RWPE2 (cell line): ENCODE measurements around the gene C2orf49.

Experiments
- ATAC-seq: fragments of 200-7000 bp; cut with Tn5 transposase; 3 replicates; pipeline ENCODE4 v1.9.1; 2021; ENCODE audit warnings: low read depth
- DNase-seq: peaks from one replicate; pipeline ENCODE4 v3.0.0-alpha.2; 2020; ENCODE audit warnings: low spot score
- H3K27ac ChIP-seq: fragments of 450-650 bp; 2 replicates; pipeline ENCODE4 v1.5.1; 2017; ENCODE audit warnings: mild to moderate bottlenecking; ENCODE audit not compliant: poor library complexity, severe bottlenecking
- H3K27me3 ChIP-seq: fragments of 250-450 bp; sonication (Bioruptor Pico); 2 replicates; pipeline ENCODE4 v1.5.1; 2021; ENCODE audit warnings: mild to moderate bottlenecking, moderate library complexity; ENCODE audit not compliant: insufficient read depth, poor library complexity, severe bottlenecking
- H3K36me3 ChIP-seq: fragments of 250-450 bp; sonication (Bioruptor Pico); 2 replicates; pipeline ENCODE4 v1.5.1; 2020; ENCODE audit warnings: low read depth, mild to moderate bottlenecking, moderate library complexity
- H3K4me1 ChIP-seq: fragments of 250-450 bp; sonication (Bioruptor Pico); 2 replicates; pipeline ENCODE4 v1.5.1; 2021; ENCODE audit warnings: mild to moderate bottlenecking, moderate library complexity; ENCODE audit not compliant: insufficient read depth, poor library complexity, severe bottlenecking
- H3K4me3 ChIP-seq: fragments of 250-450 bp; sonication (Bioruptor Pico); 2 replicates; pipeline ENCODE4 v1.5.1; 2021; ENCODE audit warnings: mild to moderate bottlenecking, moderate library complexity; ENCODE audit not compliant: severe bottlenecking
- H3K9me3 ChIP-seq: fragments of 250-450 bp; sonication (Bioruptor Pico); 2 replicates; pipeline ENCODE4 v1.5.1; 2021; ENCODE audit warnings: mild to moderate bottlenecking, moderate library complexity; ENCODE audit not compliant: severe bottlenecking
- TF ChIP-seq, protein P1 (sequence below): fragments of 450-650 bp; IDR thresholded peaks from one replicate; pipeline ENCODE4 v1.5.1; 2017; ENCODE audit warnings: mild to moderate bottlenecking, moderate library complexity; ENCODE audit not compliant: poor library complexity, severe bottlenecking

The C2orf49 gene

DNA sequence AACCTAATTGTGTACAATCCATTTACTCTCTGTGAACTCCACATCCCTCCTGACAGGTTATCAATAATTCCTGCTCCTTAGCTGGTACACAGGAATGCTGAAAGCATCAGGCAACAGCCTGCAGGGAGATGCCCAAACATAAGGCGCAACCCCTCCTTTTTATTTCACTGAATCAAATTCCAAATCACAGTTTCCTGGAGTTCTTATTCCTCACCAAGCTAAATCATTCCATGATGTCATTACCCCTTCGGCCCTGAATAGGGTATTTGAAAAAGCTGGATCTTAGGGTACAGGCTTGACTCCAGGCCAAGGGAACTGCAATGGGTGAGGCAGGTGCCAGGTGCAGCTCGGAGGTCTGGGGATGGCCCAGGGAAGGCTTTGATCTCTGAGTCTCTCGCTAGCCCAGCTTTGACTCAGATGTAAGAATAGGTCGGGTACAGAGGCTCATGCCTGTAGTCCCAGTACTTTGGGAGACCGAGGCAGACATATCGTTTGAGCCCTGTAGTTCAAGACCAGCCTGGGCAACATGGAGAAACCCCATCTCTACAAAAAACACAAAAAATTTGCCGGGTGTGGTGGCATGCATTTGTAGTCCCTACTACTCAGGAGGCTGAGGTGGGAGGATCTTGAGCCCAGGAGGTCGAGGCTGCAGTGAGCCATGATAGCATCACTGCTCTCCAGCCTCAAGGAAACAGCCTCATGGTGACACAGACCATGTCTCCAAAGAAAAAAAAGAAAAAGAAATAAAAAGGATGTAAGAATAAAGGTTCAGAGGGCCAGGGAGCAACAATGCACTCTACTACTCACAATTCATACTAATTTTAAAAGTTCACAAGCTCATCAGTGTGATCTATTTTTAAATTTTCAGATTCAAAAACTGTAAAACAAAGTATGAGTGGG lies 54.7 kb downstream of the C2orf49 start:
- peak overlapping the region; percentile 97 for H3K27ac ChIP-seq

DNA sequence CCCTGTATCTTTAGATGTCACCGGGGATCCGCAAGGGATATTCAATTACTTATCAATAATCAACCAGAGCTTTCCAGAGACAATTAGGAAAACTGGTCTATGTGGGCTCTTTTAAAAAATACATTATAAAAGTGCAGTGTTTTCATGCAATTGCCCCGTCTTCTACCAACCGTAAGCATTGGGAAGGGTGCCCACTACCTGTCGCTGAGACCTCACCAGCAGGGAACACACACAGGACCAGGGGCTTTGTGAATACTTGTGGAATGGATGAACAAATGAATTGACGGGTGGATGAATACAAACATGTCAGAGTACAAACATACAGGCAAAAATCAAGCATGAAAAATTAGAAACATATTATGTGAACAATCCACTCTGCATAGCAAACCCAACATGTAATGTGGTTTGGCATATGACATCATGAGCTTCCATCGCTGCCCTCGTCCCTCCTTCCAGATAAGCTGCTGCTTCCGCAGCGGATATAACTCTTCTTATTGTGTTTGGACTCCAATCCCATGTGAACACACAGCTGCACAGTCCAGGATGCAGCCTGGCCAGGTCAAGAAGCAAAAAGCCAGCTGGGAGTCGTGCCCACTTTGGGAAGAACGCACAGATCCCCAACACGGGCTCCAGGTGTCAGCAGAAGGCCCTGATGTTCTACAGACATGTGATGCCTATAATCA lies 56.2 kb downstream of the C2orf49 start:
- Histone ChIP-seq H3K4me1 (peaks cover 58% of the 10 kb centered on the region), H3K27me3 (no peaks in the 10 kb centered on the region), H3K27ac (peak overlapping the region; percentile 97), H3K36me3 (peaks cover 74% of the 10 kb centered on the region), H3K9me3 (no peaks in the 10 kb centered on the region), H3K4me3 (no peak overlapping the region)
- peak; percentile 9 for DNase-seq
- ATAC-seq, result no peak
- TF ChIP-seq, protein P1, sequence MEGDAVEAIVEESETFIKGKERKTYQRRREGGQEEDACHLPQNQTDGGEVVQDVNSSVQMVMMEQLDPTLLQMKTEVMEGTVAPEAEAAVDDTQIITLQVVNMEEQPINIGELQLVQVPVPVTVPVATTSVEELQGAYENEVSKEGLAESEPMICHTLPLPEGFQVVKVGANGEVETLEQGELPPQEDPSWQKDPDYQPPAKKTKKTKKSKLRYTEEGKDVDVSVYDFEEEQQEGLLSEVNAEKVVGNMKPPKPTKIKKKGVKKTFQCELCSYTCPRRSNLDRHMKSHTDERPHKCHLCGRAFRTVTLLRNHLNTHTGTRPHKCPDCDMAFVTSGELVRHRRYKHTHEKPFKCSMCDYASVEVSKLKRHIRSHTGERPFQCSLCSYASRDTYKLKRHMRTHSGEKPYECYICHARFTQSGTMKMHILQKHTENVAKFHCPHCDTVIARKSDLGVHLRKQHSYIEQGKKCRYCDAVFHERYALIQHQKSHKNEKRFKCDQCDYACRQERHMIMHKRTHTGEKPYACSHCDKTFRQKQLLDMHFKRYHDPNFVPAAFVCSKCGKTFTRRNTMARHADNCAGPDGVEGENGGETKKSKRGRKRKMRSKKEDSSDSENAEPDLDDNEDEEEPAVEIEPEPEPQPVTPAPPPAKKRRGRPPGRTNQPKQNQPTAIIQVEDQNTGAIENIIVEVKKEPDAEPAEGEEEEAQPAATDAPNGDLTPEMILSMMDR, result no peak

More for the DNA sequence above, 54.7 kb downstream of the C2orf49 start:
- H3K36me3 ChIP-seq, result peaks cover 80% of the 10 kb centered on the region
- H3K4me3 ChIP-seq, result no peak overlapping the region
- TF ChIP-seq, protein P1, result no peak
- peaks cover 70% of the 10 kb centered on the region for H3K4me1 ChIP-seq
- H3K9me3 ChIP-seq, result no peaks in the 10 kb centered on the region
- H3K27me3 ChIP-seq, result no peaks in the 10 kb centered on the region
- DNase-seq (no peak), ATAC-seq (peak; percentile 3; the same call in 2 of the 3 replicates)

DNA sequence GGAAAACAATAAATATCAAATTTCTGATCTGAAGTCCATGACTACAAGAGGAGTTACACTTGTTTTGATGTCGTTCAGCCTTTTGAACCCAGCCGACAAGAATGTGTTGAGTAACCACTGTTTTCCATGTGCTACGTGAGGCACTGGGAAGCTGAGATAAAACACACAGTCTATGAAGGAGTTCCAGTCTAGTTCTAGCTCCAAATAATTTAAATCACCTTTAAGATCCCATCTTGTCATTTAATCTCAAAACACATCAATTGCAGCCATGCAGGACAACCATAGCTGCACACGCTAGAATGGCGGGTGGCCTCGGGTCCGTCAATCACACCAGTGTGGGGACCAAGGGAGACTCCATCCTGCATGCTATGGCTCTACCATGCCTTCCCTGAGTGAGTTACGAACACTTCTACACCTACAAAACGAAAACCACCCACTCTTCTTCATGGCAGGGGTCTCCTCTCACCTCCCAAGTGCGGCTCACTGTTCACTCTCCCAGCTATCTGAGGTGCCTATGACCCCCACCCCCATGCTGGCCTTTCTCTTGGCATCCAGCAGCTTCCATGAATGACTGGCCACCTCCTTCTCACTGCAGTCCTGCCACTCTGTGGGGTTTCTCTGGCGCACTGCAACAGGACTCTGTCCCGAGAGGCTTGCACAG lies 57.7 kb downstream of the C2orf49 start:
- Histone ChIP-seq H3K4me3 (no peak overlapping the region), H3K27me3 (no peaks in the 10 kb centered on the region), H3K9me3 (no peaks in the 10 kb centered on the region), H3K4me1 (peaks cover 48% of the 10 kb centered on the region), H3K27ac (peak overlapping the region; percentile 97), H3K36me3 (peaks cover 58% of the 10 kb centered on the region)
- TF ChIP-seq, protein P1, result no peak
- DNase-seq (no peak), ATAC-seq (no peak)

DNA sequence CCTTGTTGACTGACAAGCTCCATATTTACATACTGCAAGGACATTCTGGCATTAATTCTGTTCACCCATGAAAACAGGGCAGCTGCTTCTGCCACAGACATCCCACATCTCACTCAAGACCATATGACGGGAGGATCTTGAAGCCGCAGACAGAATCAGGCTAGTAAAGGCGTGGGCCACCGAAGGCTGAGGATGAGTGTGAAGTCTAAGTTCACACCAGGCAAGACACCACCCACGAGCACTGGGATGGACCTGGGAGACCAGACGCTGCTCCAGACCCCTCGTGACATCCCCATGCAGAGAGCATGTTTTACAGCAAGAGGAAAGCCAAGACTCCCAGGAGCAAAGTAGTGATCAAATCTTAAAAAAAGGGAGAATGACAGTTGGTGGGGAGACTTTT lies 58.4 kb downstream of the C2orf49 start:
- Histone ChIP-seq H3K4me1 (peaks cover 42% of the 10 kb centered on the region), H3K4me3 (no peak overlapping the region)

More for the DNA sequence above, 58.4 kb downstream of the C2orf49 start:
- TF ChIP-seq, protein P1, result no peak
- DNase-seq, result no peak
- Histone ChIP-seq H3K27me3 (no peaks in the 10 kb centered on the region), H3K27ac (peak overlapping the region; percentile 97), H3K36me3 (peaks cover 52% of the 10 kb centered on the region), H3K9me3 (no peaks in the 10 kb centered on the region)
- ATAC-seq, result no peak
